HK-2 (cell line): Measurements from ENCODE around the gene NT5C3A.
"Not testable (repeated sequence)": the region's sequence is repeated elsewhere in the genome, so short reads cannot be mapped to it uniquely, and the experiment has no call there.

Experiments
- DNase-seq: peaks from one replicate; pipeline ENCODE4 v3.0.0-alpha.2; 2018; ENCODE audit not compliant: unreplicated experiment

Gene NT5C3A

GRCh38 chr7:32979902-32980301 is 82.7 kb downstream of the NT5C3A start:
- not testable (repeated sequence) for DNase-seq

GRCh38 chr7:32979246-32979645 is 83.3 kb downstream of the NT5C3A start:
- not testable (repeated sequence) for DNase-seq

DNA sequence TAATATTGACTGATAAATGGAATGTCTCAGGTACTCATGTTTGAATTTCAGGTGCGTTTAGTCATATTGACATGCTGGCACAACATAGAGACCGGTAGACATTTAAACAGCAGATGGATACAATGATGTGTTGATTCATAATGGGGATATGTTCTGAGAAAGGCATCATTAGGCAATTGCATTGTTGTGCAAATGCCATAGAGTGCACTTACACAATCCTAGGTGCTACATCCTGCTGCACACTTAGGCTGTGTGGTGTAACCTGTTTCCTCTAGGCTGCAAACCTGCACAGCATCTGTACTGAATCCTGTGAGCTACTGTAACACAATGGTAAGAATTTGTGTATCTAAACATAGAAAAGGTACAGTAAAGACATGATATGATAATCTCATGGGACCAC is 85.4 kb downstream of the NT5C3A start:
- DNase-seq: not testable (repeated sequence)

GRCh38 chr7:32971967-32972366 is 90.6 kb downstream of the NT5C3A start:
- not testable (repeated sequence) for DNase-seq

DNA sequence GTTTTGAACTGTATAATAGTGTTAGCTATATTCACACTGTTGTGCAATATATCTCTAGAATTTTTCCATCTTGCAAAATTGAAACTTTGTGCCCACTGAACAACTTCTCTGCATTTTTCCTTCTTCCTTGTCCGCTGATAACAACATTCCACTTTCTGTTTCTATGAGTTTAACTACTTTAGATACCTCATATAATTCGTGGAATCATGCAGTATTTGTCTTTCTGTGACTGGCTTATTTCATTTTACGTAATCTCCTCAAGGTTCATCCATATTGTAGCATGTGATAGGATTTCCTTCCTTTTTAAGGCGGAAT is 95.4 kb downstream of the NT5C3A start:
- DNase-seq: not testable (repeated sequence)

GRCh38 chr7:32966489-32967267 is 95.9 kb downstream of the NT5C3A start:
- not testable (repeated sequence) for DNase-seq

GRCh38 chr7:32964461-32965159 is 98.0 kb downstream of the NT5C3A start:
- not testable (repeated sequence) for DNase-seq
